Subcutaneous abdominal adipose tissue (tissue), 5 donors: ENCODE data around the gene RASSF1.

Source experiments
- H3K27ac ChIP-seq: one replicate; pipeline ENCODE4 v1.7.0; 2013; ENCODE audit warnings: low read depth, mild to moderate bottlenecking, inconsistent platforms, low read length, moderate library complexity
- H3K27me3 ChIP-seq, 5 donors: one replicate each; pipeline ENCODE4 v1.7.0; 2013; ENCODE audit warnings: low read length in 5 of 5, inconsistent platforms in 1 of 5; ENCODE audit not compliant: control insufficient read depth in 5 of 5, insufficient read depth in 4 of 5
- H3K36me3 ChIP-seq, 5 donors: one replicate each; pipeline ENCODE4 v1.7.0; 2013; ENCODE audit warnings: low read length in 5 of 5; ENCODE audit not compliant: control insufficient read depth in 5 of 5, insufficient read depth in 5 of 5
- H3K4me1 ChIP-seq, 5 donors: one replicate each; pipeline ENCODE4 v1.7.0; 2013; ENCODE audit warnings: low read length in 5 of 5, mild to moderate bottlenecking in 3 of 5, moderate library complexity in 1 of 5; ENCODE audit not compliant: control insufficient read depth in 5 of 5, insufficient read depth in 5 of 5
- H3K4me3 ChIP-seq, 5 donors: one replicate each; pipeline ENCODE4 v1.7.0; 2013; ENCODE audit warnings: low read length in 5 of 5, low read depth in 1 of 5
- H3K9ac ChIP-seq, 5 donors: one replicate each; pipeline ENCODE4 v1.7.0; 2013; ENCODE audit warnings: low read length in 5 of 5, mild to moderate bottlenecking in 4 of 5, moderate library complexity in 3 of 5
- H3K9me3 ChIP-seq, 5 donors: one replicate each; pipeline ENCODE4 v1.7.0; 2013; ENCODE audit warnings: low read length in 5 of 5; ENCODE audit not compliant: control insufficient read depth in 5 of 5
- donor health status: healthy.
- donor health status: healthy.
- donor health status: healthy.
- donor health status: healthy.
- donor health status: healthy.

Gene RASSF1

DNA sequence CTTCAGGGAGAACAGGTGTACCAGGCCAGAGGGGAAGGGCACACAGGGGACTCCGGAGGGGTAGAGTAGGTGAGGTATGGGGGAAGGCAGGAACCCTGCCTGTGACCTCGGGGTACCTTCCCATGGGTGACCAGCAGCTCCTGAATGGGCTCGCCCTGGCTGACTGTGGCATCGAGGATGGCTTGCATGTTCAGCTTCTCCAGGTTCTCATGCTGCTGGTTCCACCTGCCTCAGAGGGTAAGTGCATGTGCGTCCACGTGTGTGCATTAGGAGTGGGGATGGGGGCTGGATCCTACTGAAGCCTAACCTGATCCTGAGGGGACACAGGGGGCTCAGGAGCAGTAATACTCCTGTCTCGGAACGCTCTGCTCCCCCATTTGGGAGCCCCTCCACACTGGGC, 4.4 kb upstream of the RASSF1 start:
- Histone ChIP-seq H3K27me3 (no peaks in the 10 kb centered on the region), H3K9ac (peak overlapping the region in 1 of 5 donors; percentile 63), H3K36me3 (peaks cover 0 to 17% (median 14%) of the 10 kb centered on the region in 5 donors), H3K9me3 (no peaks in the 10 kb centered on the region), H3K4me1 (peaks cover 5 to 43% (median 41%) of the 10 kb centered on the region in 5 donors), H3K4me3 (peak overlapping the region in 1 of 5 donors; percentile 58), H3K27ac (no peak overlapping the region)

- no peaks in the 10 kb centered on the region for H3K9me3 ChIP-seq
- H3K27me3 ChIP-seq = no peaks in the 10 kb centered on the region
- H3K27ac ChIP-seq = no peak overlapping the region
- peaks cover 4 to 51% (median 49%) of the 10 kb centered on the region in 5 donors for H3K4me1 ChIP-seq
- peaks cover 0 to 7% (median 4%) of the 10 kb centered on the region in 5 donors for H3K36me3 ChIP-seq
- no peak overlapping the region for H3K9ac ChIP-seq
- no peak overlapping the region for H3K4me3 ChIP-seq
These were observed 2.4 kb upstream of the RASSF1 start for GRCh38 chr3:50342813-50343633.

GRCh38 chr3:50341996-50342650, 1.5 kb upstream of the RASSF1 start:
- H3K36me3 ChIP-seq = no peaks in the 10 kb centered on the region
- no peak overlapping the region for H3K9ac ChIP-seq
- no peak overlapping the region for H3K27ac ChIP-seq
- no peaks in the 10 kb centered on the region for H3K27me3 ChIP-seq
- no peaks in the 10 kb centered on the region for H3K9me3 ChIP-seq
- peak overlapping the region in 1 of 5 donors; percentile 71 for H3K4me3 ChIP-seq
- peaks cover 6 to 58% (median 52%) of the 10 kb centered on the region in 5 donors for H3K4me1 ChIP-seq

DNA sequence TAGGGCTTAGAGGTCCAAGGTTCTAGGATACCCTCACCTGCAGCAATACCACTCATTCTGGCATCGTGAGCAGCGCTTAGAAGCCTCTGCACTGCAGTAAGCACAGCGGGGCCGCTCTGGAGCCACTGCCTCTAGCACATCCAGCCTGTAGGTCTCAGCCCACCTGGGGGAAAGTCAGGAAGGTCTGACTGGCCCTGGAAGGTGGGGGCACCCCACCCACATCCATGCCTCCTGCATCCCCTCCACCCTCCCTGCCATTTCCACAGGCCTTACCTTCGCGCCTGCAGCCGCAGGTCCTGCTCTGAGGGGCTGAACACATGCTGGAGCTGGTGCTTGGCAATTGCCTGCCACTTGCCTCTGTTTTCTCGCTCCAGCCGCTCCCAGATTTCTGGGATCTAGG, 901 bp upstream of the RASSF1 start:
- H3K36me3 ChIP-seq = no peaks in the 10 kb centered on the region
- H3K4me1 ChIP-seq = peaks cover 6 to 63% (median 56%) of the 10 kb centered on the region in 5 donors
- peak overlapping the region in 2 of 5 donors; percentile 34 to 82 for H3K9ac ChIP-seq
- H3K4me3 ChIP-seq = peak overlapping the region; percentile 71 to 76 (median 71)
- H3K27ac ChIP-seq = no peak overlapping the region
- H3K9me3 ChIP-seq = no peaks in the 10 kb centered on the region
- H3K27me3 ChIP-seq = no peaks in the 10 kb centered on the region

- Histone ChIP-seq H3K9me3 (no peaks in the 10 kb centered on the region), H3K27me3 (no peaks in the 10 kb centered on the region), H3K36me3 (no peaks in the 10 kb centered on the region), H3K4me3 (peak overlapping the region; percentile 58 to 72 (median 71)), H3K9ac (peak overlapping the region in 4 of 5 donors; percentile 22 to 82 (median 38)), H3K27ac (peak overlapping the region; percentile 13), H3K4me1 (peaks cover 7 to 67% (median 62%) of the 10 kb centered on the region in 5 donors)
These were observed 539 bp downstream of the RASSF1 start for GRCh38 chr3:50340147-50340447.

DNA sequence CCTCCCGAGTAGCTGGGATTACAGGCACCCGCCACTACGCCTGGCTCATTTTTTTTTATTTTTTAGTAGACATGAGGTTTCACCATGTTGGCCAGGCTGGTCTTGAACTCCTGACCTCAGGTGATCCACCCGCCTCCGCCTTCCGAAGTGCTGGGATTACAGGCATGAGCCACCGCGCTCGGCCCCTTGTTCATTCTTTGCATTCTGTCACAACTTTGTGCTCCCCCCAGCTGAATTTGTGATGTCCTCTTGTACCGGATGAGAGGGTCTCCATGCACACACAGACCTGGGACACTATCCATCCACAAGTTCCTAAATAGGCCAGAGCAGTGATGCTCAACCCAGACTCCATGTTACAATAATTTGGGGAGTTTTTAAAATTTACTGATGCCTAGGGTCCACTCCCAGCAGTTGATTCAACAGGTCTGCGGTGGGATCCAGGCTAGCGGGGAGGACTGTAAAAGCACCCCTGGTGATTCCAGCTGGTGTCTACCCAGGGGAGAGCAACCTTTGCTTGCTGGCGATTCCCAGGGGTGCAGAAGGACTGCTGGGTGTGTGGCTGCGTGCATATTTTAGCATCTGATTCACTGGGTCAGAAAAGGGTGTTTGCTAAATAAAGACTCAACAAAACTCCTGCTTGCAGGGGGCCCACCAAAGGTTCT, 1.0 kb downstream of the RASSF1 start:
- peak overlapping the region; percentile 58 to 72 (median 71) for H3K4me3 ChIP-seq
- no peaks in the 10 kb centered on the region for H3K27me3 ChIP-seq
- peak overlapping the region in 4 of 5 donors; percentile 22 to 82 (median 38) for H3K9ac ChIP-seq
- no peaks in the 10 kb centered on the region for H3K9me3 ChIP-seq
- peak overlapping the region; percentile 92 for H3K27ac ChIP-seq
- peaks cover 6 to 68% (median 65%) of the 10 kb centered on the region in 5 donors for H3K4me1 ChIP-seq
- H3K36me3 ChIP-seq = no peaks in the 10 kb centered on the region

GRCh38 chr3:50338965-50339364, 1.7 kb downstream of the RASSF1 start:
- Histone ChIP-seq H3K9me3 (no peaks in the 10 kb centered on the region), H3K9ac (peak overlapping the region in 3 of 5 donors; percentile 16 to 60 (median 16)), H3K27me3 (no peaks in the 10 kb centered on the region), H3K4me3 (peak overlapping the region; percentile 14 to 86 (median 56)), H3K4me1 (peaks cover 10 to 75% (median 72%) of the 10 kb centered on the region in 5 donors), H3K36me3 (no peaks in the 10 kb centered on the region), H3K27ac (peak overlapping the region; percentile 92)

- H3K9ac ChIP-seq = peak overlapping the region in 4 of 5 donors; percentile 80 to 94 (median 87)
- H3K36me3 ChIP-seq = peaks cover 0 to 4% (median under 1%) of the 10 kb centered on the region in 5 donors
- peaks cover 17 to 86% (median 83%) of the 10 kb centered on the region in 5 donors for H3K4me1 ChIP-seq
- H3K27ac ChIP-seq = peak overlapping the region; percentile 92
- H3K9me3 ChIP-seq = no peaks in the 10 kb centered on the region
- H3K27me3 ChIP-seq = no peaks in the 10 kb centered on the region
- peak overlapping the region; percentile 40 to 92 (median 85) for H3K4me3 ChIP-seq
These were observed 3.3 kb downstream of the RASSF1 start for GRCh38 chr3:50337175-50337861.

- Histone ChIP-seq H3K9ac (peak overlapping the region; percentile 71 to 94 (median 92)), H3K4me3 (peak overlapping the region; percentile 75 to 92 (median 86)), H3K27me3 (no peaks in the 10 kb centered on the region), H3K4me1 (peaks cover 17 to 85% (median 78%) of the 10 kb centered on the region in 5 donors), H3K36me3 (peaks cover 0 to 11% (median 7%) of the 10 kb centered on the region in 5 donors), H3K27ac (peak overlapping the region; percentile 92), H3K9me3 (no peaks in the 10 kb centered on the region)
These were observed 4.0 kb downstream of the RASSF1 start for GRCh38 chr3:50336452-50337174.
